Uterus (tissue), 4 donors: ENCODE results near the gene PLD2. TPM values are rescaled to one million over a fixed set of nuclear protein-coding genes. Genes with fewer than 3 reads are reported as not detected.

Experiments
- DNase-seq, 2 donors: peaks; one replicate each; pipeline ENCODE4 v3.0.0-alpha.2; 2019 to 2020
- H3K27ac ChIP-seq, 2 donors: fragments of 200-600 bp; sonication (generic); 1 replicate in 1 of 2; 2 replicates in 1 of 2; pipeline ENCODE4 v1.5.1; 2016 to 2018
- H3K27me3 ChIP-seq, 2 donors: fragments of 200-600 bp; sonication (generic); one replicate each; pipeline ENCODE4 v1.5.1; 2018 to 2019; ENCODE audit warnings: control low read depth in 1 of 2
- H3K36me3 ChIP-seq, 2 donors: fragments of 200-600 bp; sonication (generic); one replicate each; pipeline ENCODE4 v1.5.1; 2019; ENCODE audit warnings: control low read depth in 1 of 2
- H3K4me1 ChIP-seq, 2 donors: fragments of 200-600 bp; sonication (generic); one replicate each; pipeline ENCODE4 v1.5.1; 2018 to 2019; ENCODE audit warnings: control low read depth in 1 of 2
- H3K4me3 ChIP-seq, 2 donors: fragments of 200-600 bp; sonication (generic); 1 replicate in 1 of 2; 2 replicates in 1 of 2; pipeline ENCODE4 v1.5.1; 2018 to 2019; ENCODE audit warnings: mild to moderate bottlenecking in 1 of 2
- H3K9me3 ChIP-seq, 2 donors: fragments of 200-600 bp; sonication (generic); one replicate each; pipeline ENCODE4 v1.5.1; 2019; ENCODE audit warnings: control low read depth in 1 of 2
- CTCF ChIP-seq, 4 experiments: fragments of 200-600 bp in 2 of 4; fragments of 450-650 bp in 2 of 4; sonication (generic) in 2 of 4; IDR thresholded peaks; one replicate each; pipeline ENCODE4 v1.5.1; 2016 to 2019; ENCODE audit warnings: antibody characterized with exemption in 4 of 4, mild to moderate bottlenecking in 2 of 4, moderate library complexity in 1 of 4
- POLR2A ChIP-seq, 2 donors: fragments of 450-650 bp; IDR thresholded peaks; one replicate each; pipeline ENCODE4 v1.6.1; 2016; ENCODE audit warnings: antibody characterized with exemption in 2 of 2, mild to moderate bottlenecking in 1 of 2, moderate library complexity in 1 of 2
- intact Hi-C: fragments of 100-400 bp; cut with DNase I; formaldehyde crosslinking; loops from one replicate; pipeline ENCODE4 v1.15.1; 2023; ENCODE audit warnings: low total_unique reads
- total RNA-seq, 4 donors: library from RNA; depleted of rRNA in 3 of 4; stranded (reverse); fragments of >200 nt in 3 of 4; gene quantifications; one replicate each; pipeline versions ENCODE4 v1.1.0 to v1.2.4, GENCODE V29; 2014 to 2023
- donor health status: DM: yes; HTN: yes; CAD: no.

Gene PLD2
- total RNA-seq, 4 donors from 2014 or later, result 10.0 to 54.3 (median 25.1) TPM

GRCh38 chr17:4788159-4788806 lies 18.7 kb upstream of the PLD2 start:
- Histone ChIP-seq H3K27ac (peak overlapping the region in 1 of 2 donors; percentile 11), H3K27me3 (peaks cover 4 to 14% of the 10 kb centered on the region in 2 donors), H3K4me1 (peaks cover 0 to 8% of the 10 kb centered on the region in 2 donors), H3K4me3 (no peak overlapping the region), H3K9me3 (no peaks in the 10 kb centered on the region), H3K36me3 (no peaks in the 10 kb centered on the region)
- no peak for DNase-seq
- TF ChIP-seq CTCF (IDR thresholded peaks at IDR 0.05) (no peak), POLR2A (IDR thresholded peaks at IDR 0.05) (no peak)
- intact Hi-C loops, result loop anchor here (5.0 kb wide), 1 partner anchor 109 kb away; the partner anchor contains the start of gene C17orf107

- H3K4me1 ChIP-seq, result peaks cover 0 to 8% of the 10 kb centered on the region in 2 donors
- DNase-seq, result no peak
- intact Hi-C loops, result loop anchor here (5.0 kb wide), 1 partner anchor 108 kb away; the partner anchor contains the start of gene C17orf107
- H3K9me3 ChIP-seq, result no peaks in the 10 kb centered on the region
- peak within 1 kb of the TSS; percentile 87 to 95 for H3K27ac ChIP-seq
- H3K4me3 ChIP-seq, result peak within 1 kb of the TSS; percentile 58 to 62
- H3K36me3 ChIP-seq, result no peaks in the 10 kb centered on the region
- TF ChIP-seq CTCF (IDR thresholded peaks at IDR 0.05) (no peak), POLR2A (IDR thresholded peaks at IDR 0.05) (no peak)
- peaks cover 0 to 6% of the 10 kb centered on the region in 2 donors for H3K27me3 ChIP-seq
Observed at GRCh38 chr17:4788807-4789700, 17.9 kb upstream of the PLD2 start, which contains the start of gene GLTPD2. Gene GLTPD2 (plus strand): TSS chr17:4788964. CDS start chr17:4789012, 48 bp downstream.

GRCh38 chr17:4789701-4789950 lies 17.3 kb upstream of the PLD2 start:
- peaks cover 0 to 2% of the 10 kb centered on the region in 2 donors for H3K27me3 ChIP-seq
- no peaks in the 10 kb centered on the region for H3K9me3 ChIP-seq
- intact Hi-C loops, result loop anchor here (5.0 kb wide), 1 partner anchor 108 kb away; the partner anchor contains the start of gene C17orf107
- no peak for DNase-seq
- TF ChIP-seq CTCF (IDR thresholded peaks at IDR 0.05) (no peak), POLR2A (IDR thresholded peaks at IDR 0.05) (no peak)
- peak overlapping the region; percentile 87 to 95 for H3K27ac ChIP-seq
- peak overlapping the region; percentile 58 to 62 for H3K4me3 ChIP-seq
- no peaks in the 10 kb centered on the region for H3K36me3 ChIP-seq
- peaks cover 0 to 8% of the 10 kb centered on the region in 2 donors for H3K4me1 ChIP-seq

GRCh38 chr17:4789951-4790704 lies 16.8 kb upstream of the PLD2 start:
- H3K27ac ChIP-seq, result peak overlapping the region; percentile 87 to 95
- peak overlapping the region; percentile 58 to 62 for H3K4me3 ChIP-seq
- DNase-seq, result peak; percentile 80 to 87
- H3K9me3 ChIP-seq, result no peaks in the 10 kb centered on the region
- TF ChIP-seq CTCF (IDR thresholded peaks at IDR 0.05) (peak; percentile 57 to 94 (median 84)), POLR2A (IDR thresholded peaks at IDR 0.05) (peak; percentile 57 to 88)
- no peaks in the 10 kb centered on the region for H3K36me3 ChIP-seq
- no peaks in the 10 kb centered on the region for H3K27me3 ChIP-seq
- intact Hi-C loops, result loop anchor here (5.0 kb wide), 1 partner anchor 107 kb away; the partner anchor contains the start of gene C17orf107
- H3K4me1 ChIP-seq, result peaks cover 0 to 8% of the 10 kb centered on the region in 2 donors
